Stimulated activated CD8-positive, alpha-beta memory T cell treated with anti-CD3 and anti-CD28 coated beads, Interleukin-4, amount 100 ng/mL, for 24 hours (primary cell): ENCODE results near the gene SUPT4H1.

Experiments
- DNase-seq: peaks from one replicate; pipeline ENCODE4 v3.0.0-alpha.2; 2020; ENCODE audit warnings: low read depth

Gene SUPT4H1

GRCh38 chr17:58317421-58318064 is 34.5 kb downstream of the SUPT4H1 start:
- DNase-seq, result peak; percentile 49

GRCh38 chr17:58316260-58316960 is 35.6 kb downstream of the SUPT4H1 start:
- no peak for DNase-seq

- no peak for DNase-seq
Measured at GRCh38 chr17:58315750-58316149, 36.3 kb downstream of the SUPT4H1 start.

GRCh38 chr17:58315281-58315711 is 36.7 kb downstream of the SUPT4H1 start:
- DNase-seq, result no peak

GRCh38 chr17:58314706-58315015 is 37.3 kb downstream of the SUPT4H1 start:
- DNase-seq, result no peak

- DNase-seq, result no peak
Measured at GRCh38 chr17:58313815-58314705, 37.9 kb downstream of the SUPT4H1 start.

GRCh38 chr17:58312829-58313228 is 39.2 kb downstream of the SUPT4H1 start:
- DNase-seq, result no peak

- DNase-seq, result no peak
Measured at GRCh38 chr17:58312021-58312630, 39.9 kb downstream of the SUPT4H1 start.

GRCh38 chr17:58311429-58311894 is 40.5 kb downstream of the SUPT4H1 start:
- no peak for DNase-seq

GRCh38 chr17:58310511-58311428 is 41.2 kb downstream of the SUPT4H1 start:
- DNase-seq, result no peak

GRCh38 chr17:58309918-58310259 is 42.1 kb downstream of the SUPT4H1 start:
- no peak for DNase-seq

GRCh38 chr17:58308985-58309917 is 42.8 kb downstream of the SUPT4H1 start:
- DNase-seq, result no peak

GRCh38 chr17:58308173-58308984 is 43.6 kb downstream of the SUPT4H1 start:
- DNase-seq, result no peak

GRCh38 chr17:58307468-58308172 is 44.4 kb downstream of the SUPT4H1 start:
- no peak for DNase-seq

- DNase-seq, result no peak
Measured at GRCh38 chr17:58306131-58306951, 45.7 kb downstream of the SUPT4H1 start.

- DNase-seq, result no peak
Measured at GRCh38 chr17:58305626-58306025, 46.4 kb downstream of the SUPT4H1 start.

GRCh38 chr17:58304750-58305486 is 47.1 kb downstream of the SUPT4H1 start:
- DNase-seq, result no peak
